ENCODE results near the gene BPHL. TPM values are rescaled to one million over a fixed set of nuclear protein-coding genes. Genes with fewer than 3 reads are reported as not detected.

The BPHL gene
- total and polyA plus RNA-seq, 2 of the 4 experiments (the other 2 are of a cell fraction): 14.7 to 16.3 TPM

GRCh38 chr6:3143158-3143557 is 24.6 kb downstream of the BPHL start:
- Histone ChIP-seq H3K4me3 (ENCODE audit: insufficient read depth, low read depth, low read length) (no peak overlapping the region), H2AK9ac (replicated peaks; ENCODE audit: low read depth, low read length, poor library complexity) (no peak overlapping the region), H3K56ac (ENCODE audit: extremely low read depth, insufficient read depth, low read length) (no peak overlapping the region), H4K5ac (ENCODE audit: low read depth, low read length) (no peak overlapping the region), H3K9me1 (ENCODE audit: insufficient read depth, low read length) (peaks cover 10% of the 10 kb centered on the region; the same call in 1 of the 2 replicates), H3K9ac (ENCODE audit: low read depth, low read length) (no peak overlapping the region), H2BK15ac (ENCODE audit: low read depth, low read length) (no peak overlapping the region), H2AK5ac (ENCODE audit: low read depth, low read length) (no peak overlapping the region), H4K91ac (ENCODE audit: insufficient read depth, low read depth, low read length) (no peak overlapping the region), H3K27me3 (ENCODE audit: control insufficient read depth, insufficient read depth, low read length) (no peaks in the 10 kb centered on the region), H3K23ac (ENCODE audit: low read depth, low read length) (no peak overlapping the region), H2BK120ac (ENCODE audit: low read depth, low read length) (no peak overlapping the region), H4K20me1 (ENCODE audit: insufficient read depth, low read length) (no peaks in the 10 kb centered on the region), H3K14ac (replicated peaks; ENCODE audit: low read depth, low read length) (no peak overlapping the region), H3K27ac (ENCODE audit: insufficient read depth, low read length) (no peak overlapping the region), H3K9me3 (ENCODE audit: control insufficient read depth, insufficient read depth, low read length) (no peaks in the 10 kb centered on the region), H2AFZ (replicated peaks; ENCODE audit: low read length, poor library complexity) (no peak overlapping the region), H3K4ac (ENCODE audit: low read depth, low read length) (no peak overlapping the region), H3K4me1 (ENCODE audit: control insufficient read depth, insufficient read depth, low read length) (peaks cover 8% of the 10 kb centered on the region), H2BK20ac (ENCODE audit: low read depth, low read length) (no peak overlapping the region), H4K8ac (ENCODE audit: low read depth in 2 of 2, low read length in 2 of 2) (no peak overlapping the region), H3K18ac (ENCODE audit: low read depth, low read length) (no peak overlapping the region), H3K4me2 (ENCODE audit: low read depth, low read length) (no peak overlapping the region), H3K79me1 (ENCODE audit: low read depth in 1 of 2, low read length in 2 of 2) (no peaks in the 10 kb centered on the region; a peak in 1 of 4 replicates), H3K36me3 (ENCODE audit: control insufficient read depth, insufficient read depth, low read length) (peaks cover 17% of the 10 kb centered on the region), H2BK5ac (ENCODE audit: low read depth, low read length, poor library complexity, severe bottlenecking) (no peak overlapping the region)
- ChIA-PET CTCF (no interaction called here), POLR2A (ENCODE audit: unreplicated experiment) (no interaction called here)
- dilution Hi-C loops (cut with HindIII; ENCODE audit: low sequenced_read_pairs, unreplicated experiment) (no loop called here), intact Hi-C loops (cut with micrococcal nuclease) (no loop called here), in situ Hi-C loops (cut with MboI; ENCODE audit: low sequenced_read_pairs) (loop anchor here (25.0 kb wide), 1 partner anchor 594 kb away; no protein-coding TSS in a partner anchor)
- no peak for DNase-seq
- no CpG with 5 or more reads among the region's 6 CpGs for WGBS, 2 experiments (ENCODE audit: extremely low coverage in 2 of 2, insufficient read length in 1 of 2)
- TF ChIP-seq MAFK (IDR thresholded peaks at IDR 0.05; ENCODE audit: low read depth, low read length): no peak
- TF ChIP-seq CEBPB (IDR thresholded peaks at IDR 0.05; ENCODE audit: low read depth, low read length): no peak
- no peak for TF ChIP-seq CHD1 (IDR thresholded peaks at IDR 0.05; ENCODE audit: low read depth, low read length)
- TF ChIP-seq BHLHE40 (IDR thresholded peaks at IDR 0.05; ENCODE audit: low read depth, low read length): no peak
- TF ChIP-seq CTCF (conservative IDR thresholded peaks at IDR 0.05; ENCODE audit: low read depth, low read length): no peak
- TF ChIP-seq USF2 (IDR thresholded peaks at IDR 0.05; ENCODE audit: low read depth, low read length): no peak
- no peak for TF ChIP-seq RCOR1 (IDR thresholded peaks at IDR 0.05; ENCODE audit: insufficient replicate concordance, low read length)
- TF ChIP-seq NFE2L2 (IDR thresholded peaks at IDR 0.05; ENCODE audit: low read depth, low read length): no peak
- no peak for TF ChIP-seq ELK1 (IDR thresholded peaks at IDR 0.05; ENCODE audit: borderline replicate concordance, low read depth, low read length)
- TF ChIP-seq POLR2A (IDR thresholded peaks at IDR 0.05; ENCODE audit: low read depth, low read length): no peak
- TF ChIP-seq RAD21 (IDR thresholded peaks at IDR 0.05; ENCODE audit: low read length): no peak
- no peak for TF ChIP-seq MXI1 (IDR thresholded peaks at IDR 0.05; ENCODE audit: borderline replicate concordance, low read depth, low read length)
- no peak for TF ChIP-seq RFX5 (IDR thresholded peaks at IDR 0.05; ENCODE audit: low read depth, low read length)
- no TSS peak for BruUV-seq (replicated peaks)
- no peak for ATAC-seq (ENCODE audit: low read depth)

Measured in IMR-90 (cell line).